Esophagus squamous epithelium (tissue), 5 donors: ENCODE data around the gene SPINK1. TPM values are rescaled to one million over a fixed set of nuclear protein-coding genes. Genes with fewer than 3 reads are reported as not detected.

ENCODE experiments used
- DNase-seq: peaks from one replicate; lab custom pipeline; 2025; lab: John Stamatoyannopoulos, UW
- H3K27ac ChIP-seq, 4 donors: fragments of 200-600 bp; sonication (generic); one replicate each; pipeline ENCODE4 v1.5.1; 2016 to 2019; ENCODE audit warnings: mild to moderate bottlenecking in 1 of 4
- H3K27me3 ChIP-seq, 4 donors: fragments of 200-600 bp; sonication (generic); 1 replicate in 3 of 4; 2 replicates in 1 of 4; pipeline versions ENCODE4 v1.5.1 to v1.6.0; 2017 to 2021; ENCODE audit warnings: antibody characterized with exemption in 1 of 4
- H3K36me3 ChIP-seq, 3 donors: fragments of 200-600 bp; sonication (generic); one replicate each; pipeline ENCODE4 v1.5.1; 2016 to 2019
- H3K4me1 ChIP-seq, 3 donors: fragments of 200-600 bp; sonication (generic); one replicate each; pipeline ENCODE4 v1.5.1; 2017 to 2019
- H3K4me3 ChIP-seq, 4 donors: fragments of 200-600 bp; sonication (generic); 1 replicate in 3 of 4; 2 replicates in 1 of 4; pipeline ENCODE4 v1.5.1; 2016 to 2019; ENCODE audit warnings: mild to moderate bottlenecking in 2 of 4, moderate library complexity in 1 of 4
- H3K9me3 ChIP-seq, 3 donors: fragments of 200-600 bp; sonication (generic); one replicate each; pipeline ENCODE4 v1.5.1; 2016 to 2019
- POLR2A ChIP-seq, 4 donors: fragments of 450-650 bp; IDR thresholded peaks; one replicate each; pipeline ENCODE4 v1.6.1; 2017; ENCODE audit warnings: antibody characterized with exemption in 4 of 4, mild to moderate bottlenecking in 4 of 4, moderate library complexity in 3 of 4
- WGBS, 2 donors: methylation state at CpG; one replicate each; pipeline ENCODE4 v1.1.5; 2018; 5-methylcytosine and 5-hydroxymethylcytosine counted together
- intact Hi-C: fragments of 100-400 bp; cut with DNase I; formaldehyde crosslinking; loops from one replicate; pipeline ENCODE4 v1.15.0; 2022
- total RNA-seq, 4 donors: library from RNA; depleted of rRNA; stranded (reverse); fragments of >200 nt; gene quantifications; one replicate each; pipeline ENCODE4 v1.1.0, GENCODE V29; 2016
- TF ChIP-seq, protein P1 (sequence below), 6 experiments: fragments of 450-650 bp in 4 of 6; fragments of 200-600 bp in 2 of 6; sonication (generic) in 2 of 6; IDR thresholded peaks; one replicate each; pipeline ENCODE4 v1.5.1; 2016 to 2019; ENCODE audit warnings: antibody characterized with exemption in 6 of 6, mild to moderate bottlenecking in 4 of 6, moderate library complexity in 4 of 6
- donor health status: DM: yes; HTN: yes; CAD: no.

Gene SPINK1
- total RNA-seq, 4 donors from 2014 or later: not detected

DNA sequence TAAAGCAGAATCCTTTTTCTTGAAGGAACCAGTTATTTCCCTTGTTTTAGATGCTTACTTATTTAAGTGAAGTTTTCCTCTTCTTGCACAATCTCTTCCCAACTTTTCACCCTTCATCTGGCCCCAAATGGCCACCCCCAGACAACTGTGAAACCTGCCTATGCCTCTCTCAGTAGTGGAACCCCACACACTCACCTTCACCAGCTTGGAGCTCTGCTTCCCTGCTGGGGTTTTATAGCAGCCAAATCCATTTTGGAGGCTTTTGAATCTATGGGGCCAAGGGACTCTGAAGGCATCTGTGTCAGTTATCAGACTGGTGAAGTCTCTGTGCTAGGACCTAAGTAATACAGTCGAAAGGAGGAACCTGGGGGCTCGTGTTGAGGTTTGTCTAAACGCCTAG is 22.9 kb upstream of the SPINK1 start:
- TF ChIP-seq, protein P1, sequence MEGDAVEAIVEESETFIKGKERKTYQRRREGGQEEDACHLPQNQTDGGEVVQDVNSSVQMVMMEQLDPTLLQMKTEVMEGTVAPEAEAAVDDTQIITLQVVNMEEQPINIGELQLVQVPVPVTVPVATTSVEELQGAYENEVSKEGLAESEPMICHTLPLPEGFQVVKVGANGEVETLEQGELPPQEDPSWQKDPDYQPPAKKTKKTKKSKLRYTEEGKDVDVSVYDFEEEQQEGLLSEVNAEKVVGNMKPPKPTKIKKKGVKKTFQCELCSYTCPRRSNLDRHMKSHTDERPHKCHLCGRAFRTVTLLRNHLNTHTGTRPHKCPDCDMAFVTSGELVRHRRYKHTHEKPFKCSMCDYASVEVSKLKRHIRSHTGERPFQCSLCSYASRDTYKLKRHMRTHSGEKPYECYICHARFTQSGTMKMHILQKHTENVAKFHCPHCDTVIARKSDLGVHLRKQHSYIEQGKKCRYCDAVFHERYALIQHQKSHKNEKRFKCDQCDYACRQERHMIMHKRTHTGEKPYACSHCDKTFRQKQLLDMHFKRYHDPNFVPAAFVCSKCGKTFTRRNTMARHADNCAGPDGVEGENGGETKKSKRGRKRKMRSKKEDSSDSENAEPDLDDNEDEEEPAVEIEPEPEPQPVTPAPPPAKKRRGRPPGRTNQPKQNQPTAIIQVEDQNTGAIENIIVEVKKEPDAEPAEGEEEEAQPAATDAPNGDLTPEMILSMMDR (IDR thresholded peaks at IDR 0.05): no peak
- TF ChIP-seq POLR2A (IDR thresholded peaks at IDR 0.05): no peak
- Histone ChIP-seq H3K36me3 (no peaks in the 10 kb centered on the region), H3K27me3 (no peaks in the 10 kb centered on the region), H3K27ac (no peak overlapping the region), H3K4me3 (no peak overlapping the region), H3K9me3 (no peaks in the 10 kb centered on the region), H3K4me1 (no peaks in the 10 kb centered on the region)
- no peak for DNase-seq
- 56 to 74% methylated on average over 3 of the region's 3 CpGs for WGBS, 2 donors
- intact Hi-C loops: loop anchor here (10.0 kb wide), 1 partner anchor 80 kb away; no protein-coding TSS in a partner anchor

DNA sequence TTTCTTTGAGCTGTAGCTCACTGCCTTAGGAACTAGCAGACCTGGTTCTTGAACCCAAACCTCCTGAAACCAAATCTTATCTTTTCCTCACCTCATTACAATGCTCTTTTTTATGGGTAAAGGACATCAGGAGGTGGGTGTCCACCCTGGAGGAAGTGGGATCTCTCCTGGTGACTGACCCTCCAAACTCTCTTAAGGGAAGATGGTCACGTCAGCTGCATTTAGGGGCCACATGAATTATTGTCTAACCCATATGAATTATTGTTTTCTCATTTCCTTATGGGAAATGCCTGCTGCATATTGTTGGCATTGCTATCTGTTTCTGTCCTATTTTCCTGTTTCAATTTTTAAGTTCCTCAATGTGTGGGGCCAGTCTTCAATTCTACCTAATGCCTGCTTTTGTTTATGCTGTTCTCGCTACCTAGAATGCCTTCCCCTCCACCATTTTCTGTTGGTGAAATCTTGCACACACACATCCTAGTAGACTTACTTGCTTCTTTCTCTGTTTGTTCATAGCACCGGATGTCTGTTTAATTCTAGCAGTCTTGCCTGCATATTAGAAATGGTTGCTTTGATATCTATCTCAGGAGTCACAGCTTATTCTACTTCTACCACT is 22.0 kb upstream of the SPINK1 start:
- H3K4me3 ChIP-seq: no peak overlapping the region
- H3K36me3 ChIP-seq: no peaks in the 10 kb centered on the region
- no peak for DNase-seq
- intact Hi-C loops: loop anchor here (10.0 kb wide), 1 partner anchor 81 kb away; no protein-coding TSS in a partner anchor
- WGBS, 2 donors: 61 to 64% methylated on average over 3 of the region's 3 CpGs
- no peaks in the 10 kb centered on the region for H3K4me1 ChIP-seq
- H3K27ac ChIP-seq: no peak overlapping the region
- no peaks in the 10 kb centered on the region for H3K9me3 ChIP-seq
- no peaks in the 10 kb centered on the region for H3K27me3 ChIP-seq
- TF ChIP-seq POLR2A (IDR thresholded peaks at IDR 0.05): no peak
- TF ChIP-seq, protein P1 (IDR thresholded peaks at IDR 0.05): no peak

DNA sequence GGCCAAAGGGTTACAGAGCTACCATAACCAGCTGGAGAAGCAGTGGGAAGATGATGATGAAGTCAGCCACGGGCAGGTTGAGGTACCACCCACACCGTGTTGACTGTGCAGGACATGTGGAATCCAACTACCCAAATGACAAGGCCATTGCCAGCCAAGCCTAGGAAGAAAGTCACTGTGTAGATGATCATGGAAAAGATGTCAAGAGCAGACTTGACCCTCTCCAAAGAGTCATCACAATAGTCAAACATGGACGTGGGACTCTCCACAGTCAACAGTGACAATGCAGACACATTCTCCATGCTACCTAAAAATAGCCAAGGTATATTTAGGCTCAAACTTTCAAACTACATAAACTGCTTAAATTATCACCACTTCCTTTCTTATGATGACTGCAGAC is 20.9 kb upstream of the SPINK1 start:
- Histone ChIP-seq H3K9me3 (no peaks in the 10 kb centered on the region), H3K4me3 (no peak overlapping the region), H3K27me3 (no peaks in the 10 kb centered on the region), H3K4me1 (no peaks in the 10 kb centered on the region), H3K27ac (no peak overlapping the region), H3K36me3 (no peaks in the 10 kb centered on the region)
- no peak for DNase-seq
- 68 to 77% methylated on average over 3 of the region's 3 CpGs for WGBS, 2 donors
- intact Hi-C loops: loop anchor here (10.0 kb wide), 1 partner anchor 82 kb away; no protein-coding TSS in a partner anchor
- TF ChIP-seq, protein P1 (IDR thresholded peaks at IDR 0.05): no peak
- no peak for TF ChIP-seq POLR2A (IDR thresholded peaks at IDR 0.05)

DNA sequence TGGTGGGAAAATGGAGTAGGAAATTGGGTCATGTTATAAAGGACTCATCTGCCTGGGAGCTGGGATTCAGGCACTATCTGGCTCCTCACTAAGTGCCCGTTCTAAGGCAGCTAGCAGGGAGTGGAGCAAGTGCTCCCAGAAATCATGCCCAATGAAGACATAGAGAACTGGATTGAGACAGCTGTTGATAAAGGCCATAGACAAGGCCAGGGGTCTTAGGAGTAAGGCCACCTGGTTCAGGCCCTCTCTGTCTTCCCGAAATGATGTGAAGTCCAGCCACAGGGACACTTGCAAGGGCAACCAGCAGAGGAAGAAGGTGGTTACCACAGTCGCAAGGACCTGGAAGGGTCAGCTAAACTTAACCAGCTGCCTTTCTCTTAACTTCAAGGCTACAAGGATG is 20.1 kb upstream of the SPINK1 start:
- intact Hi-C loops: loop anchor here (10.0 kb wide), 1 partner anchor 83 kb away; no protein-coding TSS in a partner anchor
- H3K4me1 ChIP-seq: no peaks in the 10 kb centered on the region
- no peaks in the 10 kb centered on the region for H3K27me3 ChIP-seq
- TF ChIP-seq, protein P1 (IDR thresholded peaks at IDR 0.05): no peak
- no peak for TF ChIP-seq POLR2A (IDR thresholded peaks at IDR 0.05)
- H3K9me3 ChIP-seq: no peaks in the 10 kb centered on the region
- no peak for DNase-seq
- no peak overlapping the region for H3K27ac ChIP-seq
- no peak overlapping the region for H3K4me3 ChIP-seq
- 80 to 84% methylated on average over 2 to 3 of the region's 3 CpGs for WGBS, 2 donors
- H3K36me3 ChIP-seq: no peaks in the 10 kb centered on the region

DNA sequence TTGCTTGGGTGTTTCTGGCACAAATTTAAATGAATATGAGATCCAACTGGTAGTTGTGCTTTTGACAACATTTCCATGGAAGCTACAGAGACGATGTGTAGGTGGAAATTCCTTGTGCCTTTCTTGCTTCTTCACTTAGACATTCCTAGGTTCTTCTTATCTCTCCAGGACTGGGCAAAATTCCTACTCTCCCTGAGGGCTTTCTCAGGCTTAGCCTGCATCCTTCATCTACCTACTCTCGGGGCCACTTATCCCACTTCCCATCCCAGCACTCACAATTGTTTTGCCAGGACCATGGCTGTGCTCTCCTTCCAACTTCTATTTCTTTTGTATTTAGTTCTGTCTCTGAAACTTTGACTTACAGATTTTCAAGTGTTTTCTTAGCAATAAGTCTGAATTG is 17.8 kb upstream of the SPINK1 start:
- no peak for TF ChIP-seq POLR2A (IDR thresholded peaks at IDR 0.05)
- TF ChIP-seq, protein P1 (IDR thresholded peaks at IDR 0.05): no peak
- H3K36me3 ChIP-seq: no peaks in the 10 kb centered on the region
- no peak for DNase-seq
- no peak overlapping the region for H3K27ac ChIP-seq
- no peaks in the 10 kb centered on the region for H3K4me1 ChIP-seq
- H3K9me3 ChIP-seq: no peaks in the 10 kb centered on the region
- 52 to 53% methylated on average over 2 of the region's 2 CpGs for WGBS, 2 donors
- no peak overlapping the region for H3K4me3 ChIP-seq
- H3K27me3 ChIP-seq: no peaks in the 10 kb centered on the region
- intact Hi-C loops: no loop called here
